Erythroblast (primary cell): ENCODE measurements around the gene DOCK4.

Experiments used
- GATA1 ChIP-seq: IDR thresholded peaks from 2 replicates; pipeline ENCODE4 v1.6.1; 2011; ENCODE audit warnings: low read depth, mild to moderate bottlenecking, control low read depth, low read length, moderate library complexity
- POLR2A ChIP-seq: IDR thresholded peaks from 2 replicates; pipeline ENCODE4 v1.6.1; 2011; ENCODE audit warnings: mild to moderate bottlenecking, low read length

GRCh38 chr7:112065758-112066157 is 140.4 kb downstream of the DOCK4 start:
- TF ChIP-seq POLR2A (no peak), GATA1 (no peak)
